GM19099 (cell line): ENCODE data around the gene CRADD.

Source experiments
- POLR2A ChIP-seq: IDR thresholded peaks from 3 replicates; pipeline ENCODE4 v1.6.1; 2011; ENCODE audit warnings: low read depth; ENCODE audit not compliant: insufficient read length; ENCODE audit errors: extremely low read depth

Gene CRADD

GRCh38 chr12:93813972-93814821, 137.0 kb downstream of the CRADD start:
- no peak for TF ChIP-seq POLR2A

GRCh38 chr12:93818488-93819049, 141.4 kb downstream of the CRADD start:
- no peak for TF ChIP-seq POLR2A

- TF ChIP-seq POLR2A, result no peak
Observed at GRCh38 chr12:93819050-93819491, 141.9 kb downstream of the CRADD start.

- no peak for TF ChIP-seq POLR2A
Observed at GRCh38 chr12:93823616-93824391, 146.6 kb downstream of the CRADD start.

- TF ChIP-seq POLR2A, result no peak
Observed at GRCh38 chr12:93824514-93825500, 147.6 kb downstream of the CRADD start.

GRCh38 chr12:93825501-93825888, 148.3 kb downstream of the CRADD start:
- no peak for TF ChIP-seq POLR2A

- no peak for TF ChIP-seq POLR2A
Observed at GRCh38 chr12:93825931-93826555, 148.9 kb downstream of the CRADD start.

GRCh38 chr12:93827179-93827578, 150.0 kb downstream of the CRADD start:
- TF ChIP-seq POLR2A, result no peak

- no peak for TF ChIP-seq POLR2A
Observed at GRCh38 chr12:93827669-93828068, 150.5 kb downstream of the CRADD start.

- TF ChIP-seq POLR2A, result no peak
Observed at GRCh38 chr12:93829016-93829415, 151.8 kb downstream of the CRADD start.

- TF ChIP-seq POLR2A, result no peak
Observed at GRCh38 chr12:93831374-93831773, 154.2 kb downstream of the CRADD start.

GRCh38 chr12:93832131-93832530, 155.0 kb downstream of the CRADD start:
- no peak for TF ChIP-seq POLR2A

- TF ChIP-seq POLR2A, result no peak
Observed at GRCh38 chr12:93833946-93834345, 156.8 kb downstream of the CRADD start.
